ENCODE data around the gene CAMSAP2.

GRCh38 chr1:200802042-200802441 is 63.3 kb downstream of the CAMSAP2 start:
- TF ChIP-seq CTCF (IDR thresholded peaks at IDR 0.05) (no peak), POLR2A (IDR thresholded peaks at IDR 0.05) (no peak)
